Dedifferentiated amniotic fluid mesenchymal stem cell (primary cell): ENCODE data around the gene CASP12.

ENCODE experiments used
- DNase-seq: peaks from one replicate; pipeline ENCODE4 v3.0.0-alpha.2; 2016; ENCODE audit errors: extremely low spot score

Gene CASP12

DNA sequence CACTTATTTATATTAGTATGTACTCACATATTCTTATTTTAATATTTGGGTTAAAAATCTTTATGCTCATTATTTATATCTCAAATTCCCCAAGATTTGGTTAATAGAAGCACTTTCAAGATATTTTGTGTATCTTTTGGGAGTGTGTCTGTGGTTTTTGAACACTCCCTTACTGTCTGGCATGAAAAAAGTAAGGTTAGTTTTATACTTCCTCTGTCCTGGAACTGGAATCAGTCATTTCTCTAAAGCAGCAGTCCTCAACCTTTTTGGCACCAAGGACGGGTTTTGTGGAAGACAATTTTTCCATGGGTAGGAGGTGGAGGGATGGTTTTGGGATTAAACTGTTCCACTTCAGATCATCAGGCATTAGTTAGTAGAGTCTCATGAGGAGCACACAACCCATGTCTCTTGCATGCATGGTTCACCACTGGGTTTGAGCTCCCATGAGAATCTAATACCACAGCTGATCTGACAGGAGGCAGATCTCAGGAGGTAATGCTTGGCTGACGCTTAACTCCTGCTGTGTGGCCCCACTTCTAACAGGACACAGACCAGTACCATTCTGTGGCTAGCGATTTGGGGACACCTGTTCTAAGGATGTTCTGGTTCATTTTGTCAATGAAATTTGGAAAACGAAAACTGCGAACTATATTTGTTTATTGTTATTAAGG lies 60.2 kb downstream of the CASP12 start:
- DNase-seq, result no peak

DNA sequence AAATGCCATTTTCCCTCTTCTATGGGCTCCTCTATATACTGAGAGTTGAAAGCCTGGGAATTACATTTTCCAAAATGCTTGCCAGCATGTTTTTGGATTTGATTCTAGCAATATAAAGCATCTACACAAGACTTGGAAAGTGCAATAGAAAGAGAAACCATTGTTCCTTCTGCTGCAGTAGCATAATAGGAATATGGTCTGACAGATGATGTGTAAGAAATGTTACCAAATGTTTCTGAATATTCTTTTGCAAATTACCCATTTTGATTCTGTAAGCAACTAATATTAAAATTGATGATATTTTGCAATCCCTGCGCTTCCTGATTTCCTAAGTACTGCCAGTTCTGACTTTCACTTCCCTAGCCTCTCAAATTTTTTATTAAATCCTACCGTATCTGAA lies 61.6 kb downstream of the CASP12 start:
- no peak for DNase-seq
